ENCODE results near the gene APOA1.
"Not testable (repeated sequence)": the region's sequence is repeated elsewhere in the genome, so short reads cannot be mapped to it uniquely, and the experiment has no call there.

The APOA1 gene

GRCh38 chr11:116813781-116814471, 23.5 kb downstream of the APOA1 start:
- DNase-seq (ENCODE audit: low spot score) = no peak

- no peak for DNase-seq (ENCODE audit: low spot score)
These were observed 24.3 kb downstream of the APOA1 start for GRCh38 chr11:116813170-116813569.

GRCh38 chr11:116812109-116812508, 25.3 kb downstream of the APOA1 start:
- no peak for DNase-seq (ENCODE audit: low spot score)

- DNase-seq (ENCODE audit: low spot score) = no peak
These were observed 26.2 kb downstream of the APOA1 start for GRCh38 chr11:116811194-116811593.

GRCh38 chr11:116808262-116809175, 28.9 kb downstream of the APOA1 start:
- DNase-seq (ENCODE audit: low spot score) = no peak

GRCh38 chr11:116807601-116808261, 29.7 kb downstream of the APOA1 start:
- no peak for DNase-seq (ENCODE audit: low spot score)

GRCh38 chr11:116804001-116804400, 33.4 kb downstream of the APOA1 start:
- no peak for DNase-seq (ENCODE audit: low spot score)

- not testable (repeated sequence) for DNase-seq (ENCODE audit: low spot score)
These were observed 35.8 kb downstream of the APOA1 start for GRCh38 chr11:116801662-116802061.

GRCh38 chr11:116800610-116801009, 36.8 kb downstream of the APOA1 start:
- no peak for DNase-seq (ENCODE audit: low spot score)

- DNase-seq (ENCODE audit: low spot score) = no peak
These were observed 39.1 kb downstream of the APOA1 start for GRCh38 chr11:116798368-116798767.

- DNase-seq (ENCODE audit: low spot score) = no peak
These were observed 39.6 kb downstream of the APOA1 start for GRCh38 chr11:116797816-116798215.

GRCh38 chr11:116796548-116796947, 40.9 kb downstream of the APOA1 start:
- no peak for DNase-seq (ENCODE audit: low spot score)

GRCh38 chr11:116794851-116795250, 42.6 kb downstream of the APOA1 start:
- no peak for DNase-seq (ENCODE audit: low spot score)

GRCh38 chr11:116793772-116794097, 43.7 kb downstream of the APOA1 start:
- DNase-seq (ENCODE audit: low spot score) = no peak

- no peak for DNase-seq (ENCODE audit: low spot score)
These were observed 44.3 kb downstream of the APOA1 start for GRCh38 chr11:116792869-116793771.

- no peak for DNase-seq (ENCODE audit: low spot score)
These were observed 45.1 kb downstream of the APOA1 start for GRCh38 chr11:116792144-116792868.

- no peak for DNase-seq (ENCODE audit: low spot score)
These were observed 45.6 kb downstream of the APOA1 start, which contains the start of gene APOA5 for GRCh38 chr11:116791813-116792143. APOA5 (minus strand) TSS chr11:116791879; CDS start chr11:116791860, 19 bp downstream.

- DNase-seq (ENCODE audit: low spot score) = peak; percentile 94
These were observed 46.2 kb downstream of the APOA1 start for GRCh38 chr11:116791002-116791812.

- no peak for DNase-seq (ENCODE audit: low spot score)
These were observed 47.0 kb downstream of the APOA1 start for GRCh38 chr11:116790167-116791001.
